ENCODE results near the gene ZFC3H1.

Gene ZFC3H1

GRCh38 chr12:71684081-71684480 is 20.4 kb upstream of the ZFC3H1 start:
- DNase-seq (ENCODE audit: low spot score), result no peak

- DNase-seq (ENCODE audit: low spot score), result no peak
These were observed 20.0 kb upstream of the ZFC3H1 start for GRCh38 chr12:71683633-71684032.

GRCh38 chr12:71682466-71682865 is 18.8 kb upstream of the ZFC3H1 start:
- no peak for DNase-seq (ENCODE audit: low spot score)

- no peak for DNase-seq (ENCODE audit: low spot score)
These were observed 8.2 kb upstream of the ZFC3H1 start for GRCh38 chr12:71671816-71672215.

- no peak for DNase-seq (ENCODE audit: low spot score)
These were observed 7.7 kb upstream of the ZFC3H1 start for GRCh38 chr12:71671311-71671710.

GRCh38 chr12:71666259-71666658 is 2.6 kb upstream of the ZFC3H1 start:
- DNase-seq (ENCODE audit: low spot score), result no peak

- DNase-seq (ENCODE audit: low spot score), result no peak
These were observed 1.4 kb upstream of the ZFC3H1 start for GRCh38 chr12:71665090-71665463.

GRCh38 chr12:71664411-71665089 is 902 bp upstream of the ZFC3H1 start:
- DNase-seq (ENCODE audit: low spot score), result no peak

GRCh38 chr12:71662849-71663560 is 643 bp downstream of the ZFC3H1 start:
- DNase-seq (ENCODE audit: low spot score), result peak; percentile 30

- DNase-seq (ENCODE audit: low spot score), result no peak
These were observed 1.6 kb downstream of the ZFC3H1 start for GRCh38 chr12:71661977-71662530.

- DNase-seq (ENCODE audit: low spot score), result no peak
These were observed 6.9 kb downstream of the ZFC3H1 start for GRCh38 chr12:71656740-71657139.

- DNase-seq (ENCODE audit: low spot score), result no peak
These were observed 7.7 kb downstream of the ZFC3H1 start for GRCh38 chr12:71655907-71656306.

- DNase-seq (ENCODE audit: low spot score), result no peak
These were observed 8.2 kb downstream of the ZFC3H1 start for GRCh38 chr12:71655495-71655894.

GRCh38 chr12:71654200-71654599 is 9.4 kb downstream of the ZFC3H1 start:
- no peak for DNase-seq (ENCODE audit: low spot score)

GRCh38 chr12:71653137-71653536 is 10.5 kb downstream of the ZFC3H1 start:
- DNase-seq (ENCODE audit: low spot score), result no peak

GRCh38 chr12:71652656-71653055 is 11.0 kb downstream of the ZFC3H1 start:
- DNase-seq (ENCODE audit: low spot score), result no peak

- no peak for DNase-seq (ENCODE audit: low spot score)
These were observed 14.2 kb downstream of the ZFC3H1 start for GRCh38 chr12:71649401-71649800.

GRCh38 chr12:71648537-71648936 is 15.1 kb downstream of the ZFC3H1 start:
- no peak for DNase-seq (ENCODE audit: low spot score)

GRCh38 chr12:71646512-71646911 is 17.1 kb downstream of the ZFC3H1 start:
- DNase-seq (ENCODE audit: low spot score), result no peak

- DNase-seq (ENCODE audit: low spot score), result no peak
These were observed 18.4 kb downstream of the ZFC3H1 start for GRCh38 chr12:71645268-71645667.

GRCh38 chr12:71642264-71642663 is 21.4 kb downstream of the ZFC3H1 start:
- DNase-seq (ENCODE audit: low spot score), result no peak

GRCh38 chr12:71641390-71641789 is 22.3 kb downstream of the ZFC3H1 start:
- no peak for DNase-seq (ENCODE audit: low spot score)

GRCh38 chr12:71640316-71640715 is 23.3 kb downstream of the ZFC3H1 start:
- no peak for DNase-seq (ENCODE audit: low spot score)

GRCh38 chr12:71639341-71639760 is 24.3 kb downstream of the ZFC3H1 start:
- DNase-seq (ENCODE audit: low spot score), result peak; percentile 12

Data from HuH-7 (cell line).